Left colon (tissue), 2 donors: ENCODE data around the gene CRIM1. TPM values are rescaled to one million over a fixed set of nuclear protein-coding genes. Genes with fewer than 3 reads are reported as not detected.
"Not testable (repeated sequence)": the region's sequence is repeated elsewhere in the genome, so short reads cannot be mapped to it uniquely, and the experiment has no call there.

Experiments
- ATAC-seq: fragments of 200-7000 bp; cut with Tn5 transposase; one replicate; pipeline ENCODE4 v1.9.1; 2020; ENCODE audit warnings: mild to moderate bottlenecking, moderate library complexity
- DNase-seq, 2 donors: peaks; one replicate each; pipeline ENCODE4 v3.0.0-alpha.2; 2020
- intact Hi-C, 2 donors: fragments of 100-400 bp; cut with DNase I in 1 of 2; cut with micrococcal nuclease in 1 of 2; formaldehyde crosslinking; loops; one replicate each; pipeline versions ENCODE4 v1.11.2 to v1.14.0; 2022; cut with DNase I, micrococcal nuclease
- total RNA-seq, 2 donors: library from RNA; stranded (reverse); fragmentation: NEBNext Ultra II Directional; extraction: Animal tissue kit (Norgen Biotek cat#: 25700); gene quantifications; one replicate each; pipeline ENCODE4 v1.2.1, GENCODE V29; 2021
- donor health status: DM: no; HTN: no; CAD: no.
- donor health status: DM: yes; HTN: yes; CAD: no.

CRIM1 gene
- total RNA-seq, 2 donors from 2014 or later: 67.7 to 105 TPM

DNA sequence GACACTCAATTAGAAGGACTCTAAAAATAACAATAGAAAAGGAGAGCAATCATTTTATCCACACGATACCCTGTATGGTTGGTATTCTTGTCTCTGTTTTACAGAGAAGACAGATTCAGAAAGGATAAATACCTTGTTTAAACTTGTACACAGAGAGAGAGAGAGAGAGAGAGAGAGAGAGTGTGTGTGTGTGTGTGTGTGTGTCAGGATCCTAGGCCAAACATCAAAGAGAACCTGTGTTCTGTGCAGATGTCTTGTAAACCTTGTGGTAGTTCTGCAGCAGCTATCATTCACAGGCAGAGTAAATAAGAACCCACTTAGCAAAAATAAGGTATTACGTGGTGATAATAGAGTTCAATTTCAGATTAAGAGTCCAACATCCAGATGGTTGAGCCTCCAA lies 4.3 kb upstream of the CRIM1 start:
- intact Hi-C loops: loop anchor here in 1 of 2 donors (5.0 kb wide), 2 partner anchors 156 to 311 kb away; no protein-coding TSS in a partner anchor
- DNase-seq (no peak), ATAC-seq (no peak)

DNA sequence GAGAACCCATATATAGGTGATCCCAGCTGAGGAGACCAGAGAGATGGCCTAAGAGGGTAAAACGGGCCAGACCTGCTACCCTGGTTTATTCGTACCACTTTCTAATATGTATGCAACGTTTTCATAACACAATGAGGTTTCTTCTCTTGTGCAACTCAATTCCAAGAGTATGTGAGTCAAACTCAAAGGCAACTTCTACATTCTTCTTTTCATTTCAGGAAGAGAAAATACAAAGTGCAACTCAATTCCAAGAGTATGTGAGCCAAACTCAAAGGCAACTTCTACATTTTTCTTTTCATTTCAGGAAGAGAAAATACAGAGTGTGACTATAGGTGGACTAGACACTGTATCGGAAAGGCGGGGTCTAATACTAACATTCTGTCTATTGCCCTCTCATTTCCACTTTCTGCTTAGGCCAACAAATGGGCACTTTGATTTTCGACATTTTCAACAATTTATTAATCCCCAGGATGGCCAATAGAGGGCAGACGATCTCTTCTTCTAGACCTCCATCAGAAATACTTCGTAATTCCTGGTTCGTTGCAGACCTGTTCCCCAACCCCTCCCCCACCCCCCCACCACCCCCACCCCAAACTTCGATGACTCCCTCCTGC lies 3.7 kb upstream of the CRIM1 start:
- intact Hi-C loops: loop anchor here in 1 of 2 donors (5.0 kb wide), 2 partner anchors 155 to 310 kb away; no protein-coding TSS in a partner anchor
- ATAC-seq (no peak), DNase-seq (no peak)

DNA sequence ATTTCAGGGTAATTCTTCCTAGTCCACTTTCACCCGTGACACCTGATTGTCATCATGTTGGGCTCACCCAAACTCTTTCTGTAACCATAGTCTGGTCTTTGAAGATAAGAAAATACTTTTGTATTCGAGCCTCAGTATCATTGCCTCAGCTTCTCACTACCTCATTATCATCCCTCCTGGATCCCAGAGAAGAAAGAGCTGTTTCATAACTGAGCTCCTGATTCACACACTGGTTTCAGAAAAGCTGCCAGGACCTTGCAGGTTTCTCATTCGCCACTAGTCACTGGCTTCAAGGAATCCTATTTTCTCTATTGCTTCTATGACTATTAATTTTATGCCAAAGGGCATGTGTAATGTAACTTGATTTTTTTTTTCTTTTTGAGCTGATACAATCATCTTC lies 2.9 kb upstream of the CRIM1 start:
- no peak for DNase-seq
- no peak for ATAC-seq
- intact Hi-C loops: loop anchor here in 1 of 2 donors (5.0 kb wide), 2 partner anchors 155 to 310 kb away; no protein-coding TSS in a partner anchor

DNA sequence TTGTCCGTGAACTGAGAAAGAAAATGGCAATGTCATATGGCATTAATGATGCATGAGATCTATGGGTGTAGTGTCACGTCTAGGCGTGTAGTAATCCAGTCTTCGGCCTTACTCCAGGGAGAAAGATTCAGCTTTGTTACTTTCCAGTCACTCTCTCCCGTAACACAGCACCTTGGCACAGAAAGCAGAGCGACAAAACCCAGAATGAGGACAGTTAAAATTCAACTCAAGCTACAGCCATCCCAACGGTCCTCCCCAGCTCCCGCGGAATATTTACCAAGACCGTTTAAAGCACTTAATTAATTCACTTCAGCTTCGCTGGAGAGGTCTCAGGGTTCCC lies 797 bp upstream of the CRIM1 start:
- DNase-seq (no peak), ATAC-seq (no peak)
- intact Hi-C loops: loop anchor here in 1 of 2 donors (5.0 kb wide), 2 partner anchors 153 to 308 kb away; no protein-coding TSS in a partner anchor

DNA sequence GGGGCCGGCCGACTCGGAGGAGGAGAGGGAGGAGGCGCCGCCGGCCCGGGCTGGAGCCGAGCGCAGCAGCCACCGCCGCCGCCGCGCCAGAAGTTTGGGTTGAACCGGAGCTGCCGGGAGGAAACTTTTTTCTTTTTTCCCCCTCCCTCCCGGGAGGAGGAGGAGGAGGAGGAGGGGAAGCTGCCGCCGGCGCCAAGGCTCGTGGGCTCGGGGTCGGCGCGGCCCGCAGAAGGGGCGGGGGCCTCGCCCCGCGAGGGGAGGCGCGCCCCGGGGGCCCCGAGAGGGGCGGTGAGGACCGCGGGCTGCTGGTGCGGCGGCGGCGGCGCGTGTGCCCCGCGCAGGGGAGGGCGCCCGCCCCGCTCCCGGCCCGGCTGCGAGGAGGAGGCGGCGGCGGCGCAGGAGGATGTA lies 316 bp downstream of the CRIM1 start:
- DNase-seq (no peak), ATAC-seq (no peak)
- intact Hi-C loops: no loop called here

DNA sequence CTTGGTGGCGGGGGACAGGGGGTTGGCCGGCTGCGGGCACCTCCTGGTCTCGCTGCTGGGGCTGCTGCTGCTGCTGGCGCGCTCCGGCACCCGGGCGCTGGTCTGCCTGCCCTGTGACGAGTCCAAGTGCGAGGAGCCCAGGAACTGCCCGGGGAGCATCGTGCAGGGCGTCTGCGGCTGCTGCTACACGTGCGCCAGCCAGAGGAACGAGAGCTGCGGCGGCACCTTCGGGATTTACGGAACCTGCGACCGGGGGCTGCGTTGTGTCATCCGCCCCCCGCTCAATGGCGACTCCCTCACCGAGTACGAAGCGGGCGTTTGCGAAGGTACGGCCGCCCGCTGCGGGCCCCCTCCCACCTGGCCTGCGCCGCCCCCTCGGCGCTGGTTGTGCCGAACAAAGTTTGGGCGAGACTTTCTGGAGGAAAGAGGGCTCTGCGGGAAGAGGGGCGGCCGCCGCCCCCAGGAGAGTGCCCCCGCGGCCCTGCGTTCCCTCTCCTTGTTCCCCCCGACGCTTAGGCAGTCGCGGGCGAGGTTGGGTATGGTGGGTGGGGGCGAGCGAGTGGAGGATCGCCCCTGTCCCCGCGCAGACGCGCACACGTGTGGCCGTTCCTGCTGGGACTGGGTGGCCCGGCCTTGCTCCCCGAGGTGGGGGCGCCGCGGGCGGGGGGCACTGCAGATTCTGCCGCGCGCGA lies 866 bp downstream of the CRIM1 start:
- ATAC-seq: peak; percentile 26
- peak; percentile 48 to 59 for DNase-seq
- intact Hi-C loops: no loop called here

- ATAC-seq (peak; percentile 38), DNase-seq (peak; percentile 55 to 57)
- intact Hi-C loops: no loop called here
Measured at GRCh38 chr2:36356990-36357846, 1.6 kb downstream of the CRIM1 start.

- intact Hi-C loops: no loop called here
- ATAC-seq: peak; percentile 28
- DNase-seq: no peak
Measured at GRCh38 chr2:36357847-36358659, 2.5 kb downstream of the CRIM1 start.

DNA sequence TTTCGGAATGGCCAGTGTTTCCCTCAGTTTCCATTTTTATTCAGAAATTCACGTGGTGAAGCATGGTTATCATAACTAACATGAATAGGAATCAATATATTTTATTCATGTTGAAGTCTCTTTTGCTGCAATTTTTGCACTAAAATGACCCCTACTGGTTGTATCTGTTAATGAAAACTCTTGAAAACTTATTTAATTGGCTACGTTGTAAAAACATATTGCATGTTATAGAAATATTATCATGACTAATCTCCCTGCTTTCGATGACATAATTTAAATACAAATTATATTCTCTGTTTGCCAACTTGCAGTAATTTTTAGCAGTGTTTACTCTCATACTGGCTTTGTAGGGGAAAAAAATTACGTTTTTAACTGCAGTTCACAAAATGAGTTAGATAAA lies 3.5 kb downstream of the CRIM1 start:
- ATAC-seq (no peak), DNase-seq (no peak)
- intact Hi-C loops: no loop called here

GRCh38 chr2:36360063-36360462 lies 4.5 kb downstream of the CRIM1 start:
- intact Hi-C loops: no loop called here
- DNase-seq (no peak), ATAC-seq (no peak)

- DNase-seq (no peak), ATAC-seq (no peak)
- intact Hi-C loops: no loop called here
Measured at GRCh38 chr2:36360834-36361233, 5.3 kb downstream of the CRIM1 start.

GRCh38 chr2:36361396-36361795 lies 5.8 kb downstream of the CRIM1 start:
- ATAC-seq (no peak), DNase-seq (no peak)
- intact Hi-C loops: no loop called here

GRCh38 chr2:36362291-36362690 lies 6.7 kb downstream of the CRIM1 start:
- ATAC-seq: no peak
- intact Hi-C loops: no loop called here

DNA sequence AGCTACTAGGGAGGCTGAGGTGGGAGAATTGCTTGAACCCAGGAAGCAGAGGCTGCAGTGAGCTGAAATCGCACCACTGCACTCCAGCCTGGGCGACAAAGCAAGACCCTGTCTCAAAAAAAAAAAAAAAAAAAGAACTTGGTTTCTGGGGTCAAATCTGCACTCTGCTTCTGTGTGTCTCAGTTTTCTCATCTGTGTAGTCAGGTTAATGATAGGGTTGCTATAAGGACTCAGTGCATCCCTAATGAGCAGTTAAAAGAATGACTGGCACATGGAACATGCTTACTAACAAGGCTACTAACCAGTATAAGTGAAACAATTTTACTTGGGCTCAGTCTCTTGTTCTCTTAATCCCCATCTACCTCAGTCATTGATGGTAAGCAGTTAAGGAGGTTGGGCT lies 7.5 kb downstream of the CRIM1 start:
- ATAC-seq, intact Hi-C loops, DNase-seq: not testable (repeated sequence)

More at GRCh38 chr2:36362291-36362690, 6.7 kb downstream of the CRIM1 start:
- DNase-seq: no peak

DNA sequence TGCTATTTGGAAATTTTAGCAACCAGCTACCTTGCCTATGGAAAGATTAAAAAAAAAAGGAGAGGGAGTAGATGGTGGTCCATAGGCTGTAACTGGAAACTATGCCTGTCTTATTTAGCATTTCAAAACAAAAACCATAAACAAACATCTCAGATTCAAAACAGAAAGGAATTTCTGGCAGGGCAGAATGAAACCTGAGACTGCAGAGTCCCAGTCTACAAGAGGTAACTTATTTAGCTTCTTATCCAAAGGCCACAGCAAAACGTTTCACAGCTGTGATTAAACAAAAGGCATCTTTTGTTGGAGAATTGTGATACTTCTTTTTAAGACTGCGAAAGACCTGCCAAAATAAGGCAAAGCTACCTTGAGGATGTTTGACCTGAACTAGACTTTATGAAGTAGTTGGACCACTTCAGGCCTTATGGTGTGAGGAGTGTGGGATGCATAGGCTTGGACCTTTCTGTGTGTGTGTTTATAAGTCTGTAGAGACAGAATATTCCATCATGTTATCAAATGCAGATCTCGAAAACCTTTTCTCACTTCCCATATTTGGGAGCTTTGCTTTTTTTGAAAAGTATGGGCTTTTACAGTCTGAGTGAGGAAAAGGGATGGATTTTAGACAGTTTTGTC lies 11.0 kb downstream of the CRIM1 start:
- ATAC-seq: no peak
- intact Hi-C loops: no loop called here
- no peak for DNase-seq

- ATAC-seq (peak; percentile 85), DNase-seq (no peak)
- intact Hi-C loops: no loop called here
Measured at GRCh38 chr2:36367486-36367885, 11.9 kb downstream of the CRIM1 start.

- DNase-seq (no peak), ATAC-seq (peak; percentile 52)
- intact Hi-C loops: no loop called here
Measured at GRCh38 chr2:36367895-36368353, 12.3 kb downstream of the CRIM1 start.

DNA sequence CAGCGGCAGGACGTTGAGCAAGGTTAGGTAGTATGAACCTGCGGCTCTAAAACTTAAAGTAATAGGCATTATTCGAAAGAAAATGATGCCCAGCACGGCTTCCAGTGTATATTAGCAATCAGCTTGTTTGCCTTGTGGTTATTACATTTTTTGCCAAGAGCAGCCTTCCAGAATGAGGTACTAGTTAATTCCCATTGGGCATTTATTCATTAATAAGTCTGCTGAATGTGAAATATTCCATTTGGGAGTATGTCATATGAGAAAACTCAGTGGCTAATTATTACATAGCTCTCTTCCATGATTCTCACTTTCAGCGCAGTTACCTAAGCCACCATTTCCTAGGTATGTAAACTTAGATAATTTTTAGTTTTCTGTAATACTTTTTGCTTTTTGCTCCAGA lies 12.9 kb downstream of the CRIM1 start:
- no peak for ATAC-seq
- intact Hi-C loops: no loop called here
- DNase-seq: no peak
